ENCODE data around the gene KCNQ1. TPM values are rescaled to one million over a fixed set of nuclear protein-coding genes. Genes with fewer than 3 reads are reported as not detected.

Gene KCNQ1
- total RNA-seq, 2 experiments from 2014 or later: 10.7 to 10.8 TPM

GRCh38 chr11:2466869-2467694, 22.3 kb downstream of the KCNQ1 start:
- no peak overlapping the region for H3K27ac Mint-ChIP-seq
- CTCF ChIA-PET: interaction anchor here (0.6 to 1.0 kb wide), 2 partner anchors 65 to 161 kb away, joined by 3 read pairs; no protein-coding TSS in a partner anchor
- H3K27me3 Mint-ChIP-seq: no peaks in the 10 kb centered on the region
- H3K9me3 Mint-ChIP-seq: no peaks in the 10 kb centered on the region
- H3K4me1 Mint-ChIP-seq (ENCODE audit: low read depth): peaks cover 37% of the 10 kb centered on the region
- DNase-seq: peak; percentile 72
- POLR2A ChIA-PET: no interaction called here
- H3K4me3 Mint-ChIP-seq: no peak overlapping the region
- intact Hi-C loops (cut with micrococcal nuclease): no loop called here
- no peaks in the 10 kb centered on the region for H3K36me3 Mint-ChIP-seq

GRCh38 chr11:2467695-2468055, 22.9 kb downstream of the KCNQ1 start:
- Mint-ChIP-seq H3K27me3 (no peaks in the 10 kb centered on the region), H3K27ac (no peak overlapping the region), H3K4me1 (ENCODE audit: low read depth) (peaks cover 38% of the 10 kb centered on the region), H3K9me3 (no peaks in the 10 kb centered on the region), H3K4me3 (no peak overlapping the region), H3K36me3 (no peaks in the 10 kb centered on the region)
- ChIA-PET CTCF (interaction anchor here (0.6 to 1.0 kb wide), 2 partner anchors 64 to 162 kb away, joined by 3 read pairs; no protein-coding TSS in a partner anchor), POLR2A (no interaction called here)
- DNase-seq: no peak
- intact Hi-C loops (cut with micrococcal nuclease): no loop called here

GRCh38 chr11:2468363-2469235, 23.8 kb downstream of the KCNQ1 start:
- intact Hi-C loops (cut with micrococcal nuclease): no loop called here
- H3K4me1 Mint-ChIP-seq (ENCODE audit: low read depth): peaks cover 34% of the 10 kb centered on the region

GRCh38 chr11:2470495-2470894, 25.7 kb downstream of the KCNQ1 start:
- no peak for DNase-seq
- Mint-ChIP-seq H3K4me3 (no peak overlapping the region), H3K9me3 (no peaks in the 10 kb centered on the region), H3K27me3 (no peaks in the 10 kb centered on the region), H3K36me3 (no peaks in the 10 kb centered on the region), H3K27ac (no peak overlapping the region), H3K4me1 (ENCODE audit: low read depth) (peaks cover 29% of the 10 kb centered on the region)
- CTCF ChIA-PET: no interaction called here
- POLR2A ChIA-PET: no interaction called here
- intact Hi-C loops (cut with micrococcal nuclease): no loop called here

More at GRCh38 chr11:2468363-2469235, 23.8 kb downstream of the KCNQ1 start:
- ChIA-PET POLR2A (no interaction called here), CTCF (interaction anchor here (1.0 kb wide), 1 partner anchor 63 kb away, joined by 3 read pairs; no protein-coding TSS in a partner anchor)
- H3K27ac Mint-ChIP-seq: no peak overlapping the region
- DNase-seq: no peak
- H3K9me3 Mint-ChIP-seq: no peaks in the 10 kb centered on the region
- no peak overlapping the region for H3K4me3 Mint-ChIP-seq
- no peaks in the 10 kb centered on the region for H3K36me3 Mint-ChIP-seq
- no peaks in the 10 kb centered on the region for H3K27me3 Mint-ChIP-seq

GRCh38 chr11:2471048-2471803, 26.4 kb downstream of the KCNQ1 start:
- Mint-ChIP-seq H3K27me3 (no peaks in the 10 kb centered on the region), H3K27ac (no peak overlapping the region), H3K4me3 (no peak overlapping the region), H3K9me3 (no peaks in the 10 kb centered on the region), H3K36me3 (no peaks in the 10 kb centered on the region), H3K4me1 (ENCODE audit: low read depth) (peaks cover 26% of the 10 kb centered on the region)
- intact Hi-C loops (cut with micrococcal nuclease): no loop called here
- no peak for DNase-seq
- ChIA-PET CTCF (no interaction called here), POLR2A (no interaction called here)

- Mint-ChIP-seq H3K27ac (no peak overlapping the region), H3K9me3 (no peaks in the 10 kb centered on the region), H3K4me1 (ENCODE audit: low read depth) (peaks cover 21% of the 10 kb centered on the region), H3K36me3 (no peaks in the 10 kb centered on the region), H3K4me3 (no peak overlapping the region), H3K27me3 (no peaks in the 10 kb centered on the region)
- POLR2A ChIA-PET: no interaction called here
- no peak for DNase-seq
- CTCF ChIA-PET: no interaction called here
- intact Hi-C loops (cut with micrococcal nuclease): no loop called here
Observed at GRCh38 chr11:2471804-2472096, 26.9 kb downstream of the KCNQ1 start.

GRCh38 chr11:2472428-2473186, 27.8 kb downstream of the KCNQ1 start:
- ChIA-PET POLR2A (no interaction called here), CTCF (no interaction called here)
- Mint-ChIP-seq H3K27ac (no peak overlapping the region), H3K4me3 (no peak overlapping the region), H3K4me1 (ENCODE audit: low read depth) (peaks cover 13% of the 10 kb centered on the region), H3K27me3 (no peaks in the 10 kb centered on the region), H3K9me3 (peaks cover under 1% of the 10 kb centered on the region), H3K36me3 (peaks cover 4% of the 10 kb centered on the region)
- no peak for DNase-seq
- intact Hi-C loops (cut with micrococcal nuclease): no loop called here

- H3K36me3 Mint-ChIP-seq: peaks cover 11% of the 10 kb centered on the region
- intact Hi-C loops (cut with micrococcal nuclease): no loop called here
- DNase-seq: no peak
- peaks cover 10% of the 10 kb centered on the region for H3K4me1 Mint-ChIP-seq (ENCODE audit: low read depth)
- POLR2A ChIA-PET: no interaction called here
- H3K4me3 Mint-ChIP-seq: no peak overlapping the region
- peaks cover 8% of the 10 kb centered on the region for H3K9me3 Mint-ChIP-seq
- H3K27ac Mint-ChIP-seq: no peak overlapping the region
- CTCF ChIA-PET: interaction anchor here (1.8 kb wide), 1 partner anchor 53 kb away, joined by 7 read pairs; no protein-coding TSS in a partner anchor
- H3K27me3 Mint-ChIP-seq: no peaks in the 10 kb centered on the region
Observed at GRCh38 chr11:2473361-2474058, 28.7 kb downstream of the KCNQ1 start.

GRCh38 chr11:2474059-2474901, 29.5 kb downstream of the KCNQ1 start:
- CTCF ChIA-PET: interaction anchor here (1.8 kb wide), 1 partner anchor 54 kb away, joined by 7 read pairs; no protein-coding TSS in a partner anchor

GRCh38 chr11:2475136-2475918, 30.5 kb downstream of the KCNQ1 start:
- Mint-ChIP-seq H3K36me3 (peaks cover 27% of the 10 kb centered on the region), H3K27ac (no peak overlapping the region), H3K4me1 (ENCODE audit: low read depth) (peaks cover 15% of the 10 kb centered on the region), H3K4me3 (no peak overlapping the region), H3K9me3 (peaks cover 25% of the 10 kb centered on the region), H3K27me3 (no peaks in the 10 kb centered on the region)
- DNase-seq: no peak
- intact Hi-C loops (cut with micrococcal nuclease): no loop called here
- CTCF ChIA-PET: interaction anchor here (1.8 kb wide), 1 partner anchor 55 kb away, joined by 7 read pairs; no protein-coding TSS in a partner anchor
- POLR2A ChIA-PET: no interaction called here

More at GRCh38 chr11:2474059-2474901, 29.5 kb downstream of the KCNQ1 start:
- H3K4me1 Mint-ChIP-seq (ENCODE audit: low read depth): peaks cover 10% of the 10 kb centered on the region
- H3K36me3 Mint-ChIP-seq: peaks cover 19% of the 10 kb centered on the region
- DNase-seq: no peak
- intact Hi-C loops (cut with micrococcal nuclease): no loop called here
- no peak overlapping the region for H3K4me3 Mint-ChIP-seq
- H3K27ac Mint-ChIP-seq: no peak overlapping the region
- no peaks in the 10 kb centered on the region for H3K27me3 Mint-ChIP-seq
- H3K9me3 Mint-ChIP-seq: peaks cover 16% of the 10 kb centered on the region
- POLR2A ChIA-PET: no interaction called here

Data from activated CD4-positive, alpha-beta memory T cell treated with anti-CD3 and anti-CD28 coated beads for 36 hours (primary cell).